ENCODE data around the gene MYRIP. TPM values are rescaled to one million over a fixed set of nuclear protein-coding genes. Genes with fewer than 3 reads are reported as not detected.

Gene MYRIP
- total and polyA plus RNA-seq, 10 of the 15 experiments (the other 5 are each of a cell fraction or from before 2014, with no cell fraction given): 0.03 to 0.08 (median 0.04) TPM; not detected in 6

GRCh38 chr3:40309418-40309924 is 500.1 kb downstream of the MYRIP start, which contains the start of gene EIF1B (continued):
- peak; percentile 64; the same call in 1 of the 2 replicates for TF ChIP-seq STAT1 (conservative IDR thresholded peaks at IDR 0.05)
- TF ChIP-seq TCF3 (IDR thresholded peaks at IDR 0.05; ENCODE audit: borderline replicate concordance, insufficient read depth, low read depth, low read length): no peak
- TF ChIP-seq IRF5 (IDR thresholded peaks at IDR 0.05; ENCODE audit: borderline replicate concordance): no peak
- TF ChIP-seq SUZ12 (IDR thresholded peaks at IDR 0.05; ENCODE audit: unreplicated experiment): no peak
- peak; percentile 26 for TF ChIP-seq SKIL (IDR thresholded peaks at IDR 0.05; ENCODE audit: low read depth, poor library complexity, severe bottlenecking)
- no peak for TF ChIP-seq YBX1 (IDR thresholded peaks at IDR 0.05)
- no peak; the same call in 1 of the 2 replicates for TF ChIP-seq JUNB (IDR thresholded peaks at IDR 0.05)
- no peak for TF ChIP-seq ESRRA (IDR thresholded peaks at IDR 0.05; ENCODE audit: low read length)
- TF ChIP-seq PKNOX1 (IDR thresholded peaks at IDR 0.05): peak; percentile 91
- TF ChIP-seq ZBTB40 (IDR thresholded peaks at IDR 0.05; ENCODE audit: borderline replicate concordance): peak; percentile 70; the same call in 1 of the 2 replicates
- TF ChIP-seq RB1 (IDR thresholded peaks at IDR 0.05; ENCODE audit: borderline replicate concordance): peak; percentile 87; the same call in 1 of the 2 replicates
- TF ChIP-seq RAD51 (IDR thresholded peaks at IDR 0.05): peak; percentile 98
- no peak for TF ChIP-seq CEBPZ (IDR thresholded peaks at IDR 0.05; ENCODE audit: low read depth, low read length)
- TF ChIP-seq MTA3 (IDR thresholded peaks at IDR 0.05; ENCODE audit: borderline replicate concordance, low read length): no peak

All from GM12878 (cell line).